HUES6 (cell line): ENCODE data around the gene CD5L.

Experiments
- H3K27ac ChIP-seq: 2 replicates; pipeline ENCODE4 v1.7.0; 2013; ENCODE audit warnings: low read depth, mild to moderate bottlenecking, low read length, inconsistent platforms
- H3K27me3 ChIP-seq: 2 replicates; pipeline ENCODE4 v1.6.1; 2013; ENCODE audit warnings: low read length; ENCODE audit not compliant: control insufficient read depth, insufficient read depth
- H3K36me3 ChIP-seq: 2 replicates; pipeline ENCODE4 v1.6.1; 2013; ENCODE audit warnings: low read length; ENCODE audit not compliant: control insufficient read depth, insufficient read depth
- H3K4me1 ChIP-seq: 2 replicates; pipeline ENCODE4 v1.6.1; 2013; ENCODE audit warnings: low read length; ENCODE audit not compliant: control insufficient read depth, insufficient read depth
- H3K4me3 ChIP-seq: 2 replicates; pipeline ENCODE4 v1.5.1; 2013; ENCODE audit warnings: low read depth, low read length
- H3K9ac ChIP-seq: one replicate; pipeline ENCODE4 v1.6.1; 2013; ENCODE audit warnings: mild to moderate bottlenecking, low read length
- H3K9me3 ChIP-seq: 2 replicates; pipeline ENCODE4 v1.6.1; 2013; ENCODE audit warnings: low read depth, low read length; ENCODE audit not compliant: control insufficient read depth, insufficient read depth

CD5L gene

GRCh38 chr1:157844089-157844830, 2.7 kb upstream of the CD5L start:
- no peaks in the 10 kb centered on the region for H3K9me3 ChIP-seq
- no peak overlapping the region for H3K9ac ChIP-seq
- H3K27me3 ChIP-seq = no peaks in the 10 kb centered on the region
- H3K27ac ChIP-seq = no peak overlapping the region
- H3K4me1 ChIP-seq = no peaks in the 10 kb centered on the region
- no peak overlapping the region for H3K4me3 ChIP-seq
- no peaks in the 10 kb centered on the region for H3K36me3 ChIP-seq

- H3K4me1 ChIP-seq = no peaks in the 10 kb centered on the region
- H3K36me3 ChIP-seq = no peaks in the 10 kb centered on the region
- H3K9me3 ChIP-seq = no peaks in the 10 kb centered on the region
- H3K27ac ChIP-seq = no peak overlapping the region
- no peaks in the 10 kb centered on the region for H3K27me3 ChIP-seq
- no peak overlapping the region for H3K4me3 ChIP-seq
- no peak overlapping the region for H3K9ac ChIP-seq
Observed at GRCh38 chr1:157842939-157843338, 1.3 kb upstream of the CD5L start.

GRCh38 chr1:157838966-157839365, 2.6 kb downstream of the CD5L start:
- Histone ChIP-seq H3K36me3 (no peaks in the 10 kb centered on the region), H3K27me3 (no peaks in the 10 kb centered on the region), H3K9ac (no peak overlapping the region), H3K9me3 (no peaks in the 10 kb centered on the region), H3K4me1 (no peaks in the 10 kb centered on the region), H3K4me3 (no peak overlapping the region), H3K27ac (no peak overlapping the region)

GRCh38 chr1:157834430-157834829, 7.2 kb downstream of the CD5L start:
- Histone ChIP-seq H3K36me3 (no peaks in the 10 kb centered on the region), H3K9ac (no peak overlapping the region), H3K27me3 (no peaks in the 10 kb centered on the region; the same call in 1 of the 2 replicates), H3K27ac (no peak overlapping the region), H3K4me1 (no peaks in the 10 kb centered on the region), H3K9me3 (no peaks in the 10 kb centered on the region), H3K4me3 (no peak overlapping the region)

- no peak overlapping the region for H3K9ac ChIP-seq
- H3K27me3 ChIP-seq = no peaks in the 10 kb centered on the region; the same call in none of the 2 replicates
- H3K9me3 ChIP-seq = no peaks in the 10 kb centered on the region
- no peaks in the 10 kb centered on the region for H3K36me3 ChIP-seq
- no peak overlapping the region for H3K27ac ChIP-seq
- H3K4me1 ChIP-seq = no peaks in the 10 kb centered on the region
- no peak overlapping the region for H3K4me3 ChIP-seq
Observed at GRCh38 chr1:157833145-157833544, 8.5 kb downstream of the CD5L start.

GRCh38 chr1:157831968-157832626, 9.5 kb downstream of the CD5L start:
- Histone ChIP-seq H3K27ac (no peak overlapping the region), H3K9me3 (no peaks in the 10 kb centered on the region), H3K4me3 (no peak overlapping the region), H3K36me3 (no peaks in the 10 kb centered on the region), H3K9ac (no peak overlapping the region), H3K4me1 (no peaks in the 10 kb centered on the region), H3K27me3 (no peaks in the 10 kb centered on the region; the same call in none of the 2 replicates)

- H3K36me3 ChIP-seq = no peaks in the 10 kb centered on the region
- H3K9ac ChIP-seq = no peak overlapping the region
- H3K4me3 ChIP-seq = no peak overlapping the region
- H3K9me3 ChIP-seq = no peaks in the 10 kb centered on the region
- no peaks in the 10 kb centered on the region; the same call in none of the 2 replicates for H3K27me3 ChIP-seq
- H3K4me1 ChIP-seq = no peaks in the 10 kb centered on the region
- no peak overlapping the region for H3K27ac ChIP-seq
Observed at GRCh38 chr1:157830887-157831286, 10.7 kb downstream of the CD5L start.

GRCh38 chr1:157829711-157830110, 11.9 kb downstream of the CD5L start:
- Histone ChIP-seq H3K9ac (no peak overlapping the region), H3K4me1 (no peaks in the 10 kb centered on the region), H3K9me3 (no peaks in the 10 kb centered on the region), H3K27ac (no peak overlapping the region), H3K27me3 (no peaks in the 10 kb centered on the region; the same call in none of the 2 replicates), H3K4me3 (no peak overlapping the region), H3K36me3 (no peaks in the 10 kb centered on the region)

GRCh38 chr1:157829210-157829609, 12.4 kb downstream of the CD5L start:
- H3K36me3 ChIP-seq = no peaks in the 10 kb centered on the region
- no peak overlapping the region for H3K4me3 ChIP-seq
- no peak overlapping the region for H3K9ac ChIP-seq
- H3K27ac ChIP-seq = no peak overlapping the region
- H3K27me3 ChIP-seq = no peaks in the 10 kb centered on the region; the same call in none of the 2 replicates
- H3K4me1 ChIP-seq = no peaks in the 10 kb centered on the region
- H3K9me3 ChIP-seq = no peaks in the 10 kb centered on the region

- no peak overlapping the region for H3K9ac ChIP-seq
- H3K4me1 ChIP-seq = no peaks in the 10 kb centered on the region
- no peak overlapping the region for H3K27ac ChIP-seq
- H3K4me3 ChIP-seq = no peak overlapping the region
- H3K27me3 ChIP-seq = 0 out of 2 replicates have a peak, but pooled peaks cover 3% of the 10 kb centered on the region
- no peaks in the 10 kb centered on the region for H3K36me3 ChIP-seq
- H3K9me3 ChIP-seq = no peaks in the 10 kb centered on the region
Observed at GRCh38 chr1:157820299-157820698, 21.3 kb downstream of the CD5L start.

- H3K27ac ChIP-seq = no peak within 1 kb of the TSS
- H3K27me3 ChIP-seq = 0 out of 2 replicates have a peak, but pooled peaks cover 3% of the 10 kb centered on the region
- no peaks in the 10 kb centered on the region for H3K9me3 ChIP-seq
- no peaks in the 10 kb centered on the region for H3K4me1 ChIP-seq
- H3K4me3 ChIP-seq = no peak within 1 kb of the TSS
- H3K36me3 ChIP-seq = no peaks in the 10 kb centered on the region
- H3K9ac ChIP-seq = no peak within 1 kb of the TSS
Observed at GRCh38 chr1:157819896-157820295, 21.7 kb downstream of the CD5L start, which contains the start of gene FCRL1. FCRL1 (minus strand) TSS chr1:157820120; CDS start chr1:157820037, 83 bp downstream.
